ENCODE results near the gene RC3H2. TPM values are rescaled to one million over a fixed set of nuclear protein-coding genes. Genes with fewer than 3 reads are reported as not detected.
A peak's percentile ranks its signal among the peaks of the same experiment; 100 is the strongest.

RC3H2 gene, protein sequence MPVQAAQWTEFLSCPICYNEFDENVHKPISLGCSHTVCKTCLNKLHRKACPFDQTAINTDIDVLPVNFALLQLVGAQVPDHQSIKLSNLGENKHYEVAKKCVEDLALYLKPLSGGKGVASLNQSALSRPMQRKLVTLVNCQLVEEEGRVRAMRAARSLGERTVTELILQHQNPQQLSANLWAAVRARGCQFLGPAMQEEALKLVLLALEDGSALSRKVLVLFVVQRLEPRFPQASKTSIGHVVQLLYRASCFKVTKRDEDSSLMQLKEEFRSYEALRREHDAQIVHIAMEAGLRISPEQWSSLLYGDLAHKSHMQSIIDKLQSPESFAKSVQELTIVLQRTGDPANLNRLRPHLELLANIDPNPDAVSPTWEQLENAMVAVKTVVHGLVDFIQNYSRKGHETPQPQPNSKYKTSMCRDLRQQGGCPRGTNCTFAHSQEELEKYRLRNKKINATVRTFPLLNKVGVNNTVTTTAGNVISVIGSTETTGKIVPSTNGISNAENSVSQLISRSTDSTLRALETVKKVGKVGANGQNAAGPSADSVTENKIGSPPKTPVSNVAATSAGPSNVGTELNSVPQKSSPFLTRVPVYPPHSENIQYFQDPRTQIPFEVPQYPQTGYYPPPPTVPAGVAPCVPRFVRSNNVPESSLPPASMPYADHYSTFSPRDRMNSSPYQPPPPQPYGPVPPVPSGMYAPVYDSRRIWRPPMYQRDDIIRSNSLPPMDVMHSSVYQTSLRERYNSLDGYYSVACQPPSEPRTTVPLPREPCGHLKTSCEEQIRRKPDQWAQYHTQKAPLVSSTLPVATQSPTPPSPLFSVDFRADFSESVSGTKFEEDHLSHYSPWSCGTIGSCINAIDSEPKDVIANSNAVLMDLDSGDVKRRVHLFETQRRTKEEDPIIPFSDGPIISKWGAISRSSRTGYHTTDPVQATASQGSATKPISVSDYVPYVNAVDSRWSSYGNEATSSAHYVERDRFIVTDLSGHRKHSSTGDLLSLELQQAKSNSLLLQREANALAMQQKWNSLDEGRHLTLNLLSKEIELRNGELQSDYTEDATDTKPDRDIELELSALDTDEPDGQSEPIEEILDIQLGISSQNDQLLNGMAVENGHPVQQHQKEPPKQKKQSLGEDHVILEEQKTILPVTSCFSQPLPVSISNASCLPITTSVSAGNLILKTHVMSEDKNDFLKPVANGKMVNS
- total RNA-seq (2021; ENCODE audit: unreplicated experiment) (57.6 TPM), Bru-seq, nascent RNA (percentile 83 among the genes with signal in this experiment), BruChase-seq, experiment 1, labeled RNA remaining after a 2-hour chase (percentile 92 among the genes with signal in this experiment), BruChase-seq, experiment 2, labeled RNA remaining after a 6-hour chase (percentile 96 among the genes with signal in this experiment)
- polyA plus RNA-seq (2012; ENCODE audit: insufficient read length) = 16.1 TPM
- long read RNA-seq, transcript RC3H2-202 (21 exons, 3,991 nt) = major isoform, 30 of 121 reads
- long read RNA-seq, transcript RC3H2-205 (18 exons, 3,623 nt) = minor isoform, 8 of 121 reads
- long read RNA-seq, partial matches to known transcripts = 10 of 121 reads
- long read RNA-seq, other reads (novel, unspliced or antisense) = 73 of 121 reads

- Histone ChIP-seq H3K9me3 (ENCODE audit: control insufficient read depth, insufficient read depth, low read depth, low read length) (no peaks in the 10 kb centered on the region), H3K27ac (ENCODE audit: low read length) (peak within 1 kb of the TSS; percentile 94), H3K36me3 (ENCODE audit: control insufficient read depth, insufficient read depth, low read length) (peaks cover 5% of the 10 kb centered on the region), H3K4me1 (ENCODE audit: control insufficient read depth, insufficient read depth, low read length) (no peaks in the 10 kb centered on the region; the same call in 1 of the 2 replicates), H3K27me3 (ENCODE audit: control insufficient read depth, insufficient read depth, low read length) (no peaks in the 10 kb centered on the region), H3K4me3 (ENCODE audit: low read depth in 2 of 2, low read length in 2 of 2) (peak within 1 kb of the TSS; percentile 89 to 91)
- in situ Hi-C loops (cut with HindIII; ENCODE audit: low pct_unique_long_range_greater_than_20kb, low sequenced_read_pairs) = no loop called here
- TF ChIP-seq SIN3A (IDR thresholded peaks at IDR 0.05; ENCODE audit: borderline replicate concordance, insufficient read depth, low read depth, low read length) (peak; percentile 79; the same call in 1 of the 2 replicates), TCF7L2 (IDR thresholded peaks at IDR 0.05; ENCODE audit: low read depth, low read length) (peak; percentile 49; the same call in 1 of the 2 replicates), POLR2AphosphoS5 (IDR thresholded peaks at IDR 0.05; ENCODE audit: low read depth, low read length) (peak; percentile 84)
- TF ChIP-seq, protein P1, sequence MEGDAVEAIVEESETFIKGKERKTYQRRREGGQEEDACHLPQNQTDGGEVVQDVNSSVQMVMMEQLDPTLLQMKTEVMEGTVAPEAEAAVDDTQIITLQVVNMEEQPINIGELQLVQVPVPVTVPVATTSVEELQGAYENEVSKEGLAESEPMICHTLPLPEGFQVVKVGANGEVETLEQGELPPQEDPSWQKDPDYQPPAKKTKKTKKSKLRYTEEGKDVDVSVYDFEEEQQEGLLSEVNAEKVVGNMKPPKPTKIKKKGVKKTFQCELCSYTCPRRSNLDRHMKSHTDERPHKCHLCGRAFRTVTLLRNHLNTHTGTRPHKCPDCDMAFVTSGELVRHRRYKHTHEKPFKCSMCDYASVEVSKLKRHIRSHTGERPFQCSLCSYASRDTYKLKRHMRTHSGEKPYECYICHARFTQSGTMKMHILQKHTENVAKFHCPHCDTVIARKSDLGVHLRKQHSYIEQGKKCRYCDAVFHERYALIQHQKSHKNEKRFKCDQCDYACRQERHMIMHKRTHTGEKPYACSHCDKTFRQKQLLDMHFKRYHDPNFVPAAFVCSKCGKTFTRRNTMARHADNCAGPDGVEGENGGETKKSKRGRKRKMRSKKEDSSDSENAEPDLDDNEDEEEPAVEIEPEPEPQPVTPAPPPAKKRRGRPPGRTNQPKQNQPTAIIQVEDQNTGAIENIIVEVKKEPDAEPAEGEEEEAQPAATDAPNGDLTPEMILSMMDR (IDR thresholded peaks at IDR 0.05) = no peak
- TF ChIP-seq, protein P2, sequence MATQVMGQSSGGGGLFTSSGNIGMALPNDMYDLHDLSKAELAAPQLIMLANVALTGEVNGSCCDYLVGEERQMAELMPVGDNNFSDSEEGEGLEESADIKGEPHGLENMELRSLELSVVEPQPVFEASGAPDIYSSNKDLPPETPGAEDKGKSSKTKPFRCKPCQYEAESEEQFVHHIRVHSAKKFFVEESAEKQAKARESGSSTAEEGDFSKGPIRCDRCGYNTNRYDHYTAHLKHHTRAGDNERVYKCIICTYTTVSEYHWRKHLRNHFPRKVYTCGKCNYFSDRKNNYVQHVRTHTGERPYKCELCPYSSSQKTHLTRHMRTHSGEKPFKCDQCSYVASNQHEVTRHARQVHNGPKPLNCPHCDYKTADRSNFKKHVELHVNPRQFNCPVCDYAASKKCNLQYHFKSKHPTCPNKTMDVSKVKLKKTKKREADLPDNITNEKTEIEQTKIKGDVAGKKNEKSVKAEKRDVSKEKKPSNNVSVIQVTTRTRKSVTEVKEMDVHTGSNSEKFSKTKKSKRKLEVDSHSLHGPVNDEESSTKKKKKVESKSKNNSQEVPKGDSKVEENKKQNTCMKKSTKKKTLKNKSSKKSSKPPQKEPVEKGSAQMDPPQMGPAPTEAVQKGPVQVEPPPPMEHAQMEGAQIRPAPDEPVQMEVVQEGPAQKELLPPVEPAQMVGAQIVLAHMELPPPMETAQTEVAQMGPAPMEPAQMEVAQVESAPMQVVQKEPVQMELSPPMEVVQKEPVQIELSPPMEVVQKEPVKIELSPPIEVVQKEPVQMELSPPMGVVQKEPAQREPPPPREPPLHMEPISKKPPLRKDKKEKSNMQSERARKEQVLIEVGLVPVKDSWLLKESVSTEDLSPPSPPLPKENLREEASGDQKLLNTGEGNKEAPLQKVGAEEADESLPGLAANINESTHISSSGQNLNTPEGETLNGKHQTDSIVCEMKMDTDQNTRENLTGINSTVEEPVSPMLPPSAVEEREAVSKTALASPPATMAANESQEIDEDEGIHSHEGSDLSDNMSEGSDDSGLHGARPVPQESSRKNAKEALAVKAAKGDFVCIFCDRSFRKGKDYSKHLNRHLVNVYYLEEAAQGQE (IDR thresholded peaks at IDR 0.05; ENCODE audit: insufficient read depth in 1 of 2, low read depth in 2 of 2, low read length in 1 of 2) = 0 out of 4 replicates have a peak, but pooled peaks of 1 of the 2 experiments have one; percentile 7
- ChIA-PET POLR2A (interaction anchor here (0.5 kb wide), 1 partner anchor 12 kb away, joined by 4 read pairs; no protein-coding TSS in a partner anchor), CTCF (no interaction called here)
- DNase-seq (ENCODE audit: low read depth, low spot score) (peak; percentile 98), ATAC-seq (peak; percentile 95)
- no TSS peak for BruUV-seq (replicated peaks)
- intact Hi-C loops (cut with micrococcal nuclease; ENCODE audit: unreplicated experiment) = no loop called here
These were observed at the start of gene RC3H2 for GRCh38 chr9:122904823-122905710. TSS of gene RC3H2 (minus strand) at chr9:122905359. CDS start at chr9:122897509, 7,850 bp downstream.

Data from Panc1 (cell line).